NCI-H2227 (cell line): ENCODE measurements around the gene ADGRA3.

ENCODE experiments used
- DNase-seq: peaks from one replicate; lab custom pipeline; 2025; ENCODE audit not compliant: unreplicated experiment; lab: John Stamatoyannopoulos, UW

Gene ADGRA3

GRCh38 chr4:22515888-22516541, at the start of gene ADGRA3:
TSS of gene ADGRA3 (minus strand) at chr4:22516066. CDS start at chr4:22515784, 282 bp downstream.
- peak; percentile 74 for DNase-seq

GRCh38 chr4:22556495-22556894, 40.6 kb upstream of the ADGRA3 start:
- DNase-seq, result no peak

- DNase-seq, result no peak
Observed at GRCh38 chr4:22554670-22555069, 38.8 kb upstream of the ADGRA3 start.

GRCh38 chr4:22553560-22553959, 37.7 kb upstream of the ADGRA3 start:
- no peak for DNase-seq

GRCh38 chr4:22552812-22553211, 36.9 kb upstream of the ADGRA3 start:
- no peak for DNase-seq

GRCh38 chr4:22551550-22551949, 35.7 kb upstream of the ADGRA3 start:
- no peak for DNase-seq

GRCh38 chr4:22546299-22546698, 30.4 kb upstream of the ADGRA3 start:
- DNase-seq, result no peak

GRCh38 chr4:22539251-22539650, 23.4 kb upstream of the ADGRA3 start:
- DNase-seq, result no peak

GRCh38 chr4:22537864-22538263, 22.0 kb upstream of the ADGRA3 start:
- DNase-seq, result no peak

GRCh38 chr4:22534374-22534773, 18.5 kb upstream of the ADGRA3 start:
- no peak for DNase-seq

GRCh38 chr4:22532896-22533295, 17.0 kb upstream of the ADGRA3 start:
- no peak for DNase-seq

- no peak for DNase-seq
Observed at GRCh38 chr4:22532117-22532516, 16.3 kb upstream of the ADGRA3 start.

- no peak for DNase-seq
Observed at GRCh38 chr4:22531311-22532019, 15.6 kb upstream of the ADGRA3 start.

- DNase-seq, result no peak
Observed at GRCh38 chr4:22524895-22525294, 9.0 kb upstream of the ADGRA3 start.

GRCh38 chr4:22522706-22523501, 7.0 kb upstream of the ADGRA3 start:
- DNase-seq, result no peak

GRCh38 chr4:22522206-22522605, 6.3 kb upstream of the ADGRA3 start:
- DNase-seq, result no peak

GRCh38 chr4:22521240-22521639, 5.4 kb upstream of the ADGRA3 start:
- no peak for DNase-seq

- peak; percentile 70 for DNase-seq
Observed at GRCh38 chr4:22515145-22515887, 550 bp downstream of the ADGRA3 start.

- DNase-seq, result no peak
Observed at GRCh38 chr4:22514481-22514880, 1.4 kb downstream of the ADGRA3 start.

GRCh38 chr4:22514001-22514400, 1.9 kb downstream of the ADGRA3 start:
- DNase-seq, result no peak

- no peak for DNase-seq
Observed at GRCh38 chr4:22512306-22512705, 3.6 kb downstream of the ADGRA3 start.
